T-helper 2 cell treated with Interferon-gamma antibody and Interleukin-4, amounts not matched to agents 100 ng/mL and 5 ng/mL, for 36 hours (primary cell): ENCODE results near the gene PARN. TPM values are rescaled to one million over a fixed set of nuclear protein-coding genes. Genes with fewer than 3 reads are reported as not detected.
"Not testable (repeated sequence)": the region's sequence is repeated elsewhere in the genome, so short reads cannot be mapped to it uniquely, and the experiment has no call there.

ENCODE experiments used
- intact Hi-C: fragments of 100-400 bp; cut with micrococcal nuclease; formaldehyde crosslinking; loops from one replicate; pipeline ENCODE4 v1.15.1; 2023
- total RNA-seq: library from RNA; stranded (reverse); gene quantifications from 2 replicates; pipeline ENCODE4 v1.2.3, GENCODE V29; 2022

Gene PARN
- total RNA-seq, 1 donor from 2014 or later = 47.2 TPM

DNA sequence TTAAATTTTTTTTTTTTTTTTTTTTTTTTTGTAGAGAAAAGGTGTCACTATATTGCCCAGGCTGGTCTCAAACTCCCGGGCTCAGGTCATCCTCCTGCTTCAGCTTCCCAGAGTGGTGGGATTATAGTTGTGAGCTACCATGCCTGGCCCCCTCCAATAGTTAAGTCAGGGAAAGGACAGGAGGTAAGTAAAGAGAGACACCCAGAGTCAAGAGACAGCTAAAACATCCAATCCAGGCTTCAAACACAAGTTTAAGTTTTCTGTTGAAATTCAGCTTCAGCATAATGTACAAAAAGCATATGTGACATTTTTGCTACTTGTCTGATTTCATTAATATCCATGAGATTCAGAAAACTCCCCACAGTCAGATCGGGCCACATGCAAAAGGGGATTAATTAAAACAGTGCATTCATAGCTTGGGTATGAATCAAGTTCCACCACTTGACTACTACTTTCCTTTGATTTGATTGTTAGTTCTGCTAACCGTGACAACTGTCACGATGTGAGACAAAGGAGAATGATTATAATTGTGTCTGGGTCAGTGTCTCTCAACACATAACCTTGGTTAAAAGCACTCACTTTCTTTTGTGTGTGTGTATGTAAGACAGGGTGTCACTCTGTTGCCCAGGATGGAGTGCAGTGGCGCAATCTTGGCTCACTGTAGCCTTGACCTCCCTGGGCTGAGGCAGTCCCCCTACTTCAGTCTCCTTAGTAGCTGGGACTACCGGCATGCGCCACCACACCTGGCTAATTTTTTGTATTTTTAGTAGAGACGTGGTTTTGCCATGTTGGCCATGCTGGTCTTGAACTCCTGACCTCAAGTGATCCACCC is 184.9 kb downstream of the PARN start:
- intact Hi-C loops = no loop called here

DNA sequence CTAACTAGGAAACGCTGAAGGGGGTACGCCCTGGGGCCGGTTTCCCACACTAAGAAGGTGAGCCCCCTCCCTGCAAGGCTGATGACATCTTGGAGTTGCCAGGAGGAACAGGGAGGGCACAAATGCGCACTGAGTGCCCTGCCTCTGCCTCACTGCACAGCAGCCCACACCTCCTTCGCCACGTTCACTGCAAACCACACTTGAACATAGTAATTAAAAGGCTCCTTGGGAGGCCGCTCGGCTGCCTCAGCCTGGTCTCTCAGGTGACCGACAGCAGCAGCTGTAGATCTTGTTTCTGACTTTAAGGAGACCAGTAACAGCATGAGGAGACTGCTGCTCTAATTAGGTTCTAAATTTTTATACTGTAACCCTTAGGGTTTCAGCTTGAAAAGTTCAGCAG is 188.5 kb downstream of the PARN start:
- intact Hi-C loops = not testable (repeated sequence)

GRCh38 chr16:14438256-14438655 is 191.8 kb downstream of the PARN start:
- intact Hi-C loops = no loop called here

DNA sequence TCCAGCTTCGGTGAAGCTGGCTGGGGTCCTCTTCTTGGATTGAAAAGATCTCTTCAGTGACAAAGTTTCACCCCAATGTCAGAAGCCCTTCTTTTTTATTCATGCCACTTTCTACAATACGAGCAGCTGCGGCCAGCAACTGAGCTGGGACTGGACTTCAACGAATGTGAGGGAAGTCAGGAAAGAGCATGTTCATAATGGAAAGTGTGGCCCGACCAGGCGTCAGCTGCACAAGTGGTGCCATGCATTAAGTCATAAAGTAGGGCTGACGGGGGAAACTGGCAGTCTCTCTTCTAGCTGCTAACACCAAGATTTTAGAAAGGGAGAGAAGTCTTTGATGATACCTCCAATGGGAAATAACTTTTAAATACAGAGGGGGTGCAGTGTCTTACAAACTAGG is 192.6 kb downstream of the PARN start:
- intact Hi-C loops = no loop called here

DNA sequence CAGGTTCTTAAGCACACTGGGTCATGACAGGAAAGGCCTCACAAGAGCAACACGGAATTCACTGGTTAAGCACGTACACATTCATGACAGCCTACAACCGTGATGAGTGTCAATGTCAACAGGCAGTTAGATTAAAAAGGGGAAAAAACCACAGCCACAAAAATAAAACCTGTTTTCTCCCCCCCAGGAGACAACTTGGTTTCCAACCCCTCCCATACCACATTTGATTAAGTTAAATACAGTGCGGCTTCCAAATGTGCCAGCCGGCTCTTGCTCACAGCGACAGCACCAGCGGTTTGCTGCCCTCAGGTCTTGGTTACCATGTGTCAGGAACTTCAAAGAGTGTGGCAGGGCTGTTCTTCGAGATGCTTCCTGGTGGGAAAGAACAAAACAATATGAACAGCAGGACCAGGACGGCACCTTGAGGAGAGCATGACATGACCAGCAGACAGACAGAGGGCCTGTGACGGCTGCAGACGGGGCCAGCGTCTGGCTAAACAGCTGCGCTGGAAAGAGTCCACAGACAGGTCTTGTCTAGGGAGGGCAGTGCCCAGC is 193.6 kb downstream of the PARN start:
- intact Hi-C loops = no loop called here

DNA sequence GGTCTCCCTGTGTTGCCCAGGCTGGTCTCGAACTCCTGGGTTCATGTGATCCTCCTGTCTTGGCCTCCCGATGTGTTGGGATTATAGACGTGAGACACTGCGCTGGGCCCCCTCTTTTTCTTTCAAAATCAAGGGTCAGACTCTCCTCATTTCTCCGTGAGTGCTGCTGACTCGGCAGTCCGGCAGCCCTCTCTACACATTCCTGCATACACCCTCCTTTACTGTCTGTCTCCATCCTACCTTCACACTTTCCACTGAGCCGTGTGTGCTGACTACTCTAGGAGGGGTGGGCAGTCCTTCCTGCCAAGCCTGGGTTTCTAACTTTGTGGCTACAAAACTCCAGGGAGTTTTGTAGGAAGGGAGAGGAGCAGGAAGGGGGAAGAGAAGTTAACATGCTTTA is 195.2 kb downstream of the PARN start:
- intact Hi-C loops = no loop called here

DNA sequence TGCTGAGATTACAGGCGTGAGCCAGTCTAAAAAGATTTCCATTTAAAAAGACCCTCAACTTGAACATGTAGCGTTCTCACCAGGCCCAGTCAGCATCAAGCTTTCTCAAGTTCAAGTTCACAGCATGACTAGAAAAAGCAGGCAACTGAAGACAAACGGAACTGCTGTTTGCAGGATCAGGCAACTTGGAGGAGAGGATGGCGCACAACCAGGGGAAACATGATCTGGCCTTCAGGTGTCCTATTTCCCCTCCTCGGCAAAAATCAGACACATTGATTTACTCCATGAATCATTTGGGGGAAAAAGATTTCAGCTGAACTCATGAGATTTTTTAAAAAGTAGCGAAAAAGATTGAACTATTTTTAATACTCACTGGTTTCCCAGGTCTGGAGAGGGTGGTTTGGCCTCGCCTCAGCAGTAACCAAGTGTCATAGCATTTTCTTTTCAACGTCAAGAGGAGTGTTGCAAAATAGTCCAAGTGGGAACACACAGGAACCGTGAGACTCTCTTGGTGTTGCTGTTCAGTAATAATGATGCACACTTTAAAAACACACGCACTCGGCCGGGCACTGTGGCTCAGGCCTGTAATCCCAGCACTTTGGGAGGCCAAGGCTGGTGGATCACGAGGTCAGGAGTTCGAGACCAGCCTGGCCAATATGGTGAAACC is 201.0 kb downstream of the PARN start:
- intact Hi-C loops = not testable (repeated sequence)

DNA sequence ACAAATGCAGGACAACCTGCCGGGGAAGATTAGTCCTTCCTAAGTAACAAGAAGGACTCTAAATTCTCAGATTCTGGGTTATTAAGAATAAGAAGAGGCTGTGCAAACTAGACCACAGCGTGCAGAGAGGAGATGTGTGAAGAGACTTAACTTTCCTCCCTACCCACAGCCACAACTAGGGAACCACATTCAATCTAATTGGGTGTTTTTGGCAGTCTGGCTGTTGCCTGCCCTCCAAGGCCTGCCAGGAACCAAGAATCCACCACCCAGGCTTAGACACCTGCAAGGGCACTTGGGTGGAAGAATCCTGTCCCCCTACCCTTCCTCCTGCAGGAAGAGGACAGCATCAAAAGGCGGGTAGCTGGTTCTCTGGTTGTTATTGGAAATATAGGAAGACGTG is 202.0 kb downstream of the PARN start:
- intact Hi-C loops = no loop called here

- intact Hi-C loops = no loop called here
Measured at GRCh38 chr16:14427371-14427948, 202.6 kb downstream of the PARN start.

GRCh38 chr16:14424595-14424994 is 205.5 kb downstream of the PARN start:
- intact Hi-C loops = no loop called here

DNA sequence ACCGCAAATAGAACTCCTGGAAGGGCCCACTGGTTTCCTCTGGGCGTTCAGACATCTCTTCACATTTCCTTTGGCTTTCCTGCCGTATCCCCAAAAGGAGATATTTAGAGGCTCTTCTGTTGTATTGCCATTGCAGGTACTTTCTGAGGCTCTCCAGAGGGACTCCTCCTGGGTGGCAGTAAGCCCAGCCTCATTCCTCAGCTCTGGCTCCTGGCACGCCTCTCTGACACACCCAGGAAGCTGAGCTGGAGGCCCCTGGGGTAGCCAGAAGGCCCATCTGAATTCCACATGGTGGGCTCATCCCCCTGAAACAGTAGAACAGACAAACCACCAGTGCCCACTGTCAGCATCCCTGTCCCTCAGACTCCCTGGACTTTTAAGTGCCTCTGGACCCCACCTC is 206.7 kb downstream of the PARN start:
- intact Hi-C loops = no loop called here

DNA sequence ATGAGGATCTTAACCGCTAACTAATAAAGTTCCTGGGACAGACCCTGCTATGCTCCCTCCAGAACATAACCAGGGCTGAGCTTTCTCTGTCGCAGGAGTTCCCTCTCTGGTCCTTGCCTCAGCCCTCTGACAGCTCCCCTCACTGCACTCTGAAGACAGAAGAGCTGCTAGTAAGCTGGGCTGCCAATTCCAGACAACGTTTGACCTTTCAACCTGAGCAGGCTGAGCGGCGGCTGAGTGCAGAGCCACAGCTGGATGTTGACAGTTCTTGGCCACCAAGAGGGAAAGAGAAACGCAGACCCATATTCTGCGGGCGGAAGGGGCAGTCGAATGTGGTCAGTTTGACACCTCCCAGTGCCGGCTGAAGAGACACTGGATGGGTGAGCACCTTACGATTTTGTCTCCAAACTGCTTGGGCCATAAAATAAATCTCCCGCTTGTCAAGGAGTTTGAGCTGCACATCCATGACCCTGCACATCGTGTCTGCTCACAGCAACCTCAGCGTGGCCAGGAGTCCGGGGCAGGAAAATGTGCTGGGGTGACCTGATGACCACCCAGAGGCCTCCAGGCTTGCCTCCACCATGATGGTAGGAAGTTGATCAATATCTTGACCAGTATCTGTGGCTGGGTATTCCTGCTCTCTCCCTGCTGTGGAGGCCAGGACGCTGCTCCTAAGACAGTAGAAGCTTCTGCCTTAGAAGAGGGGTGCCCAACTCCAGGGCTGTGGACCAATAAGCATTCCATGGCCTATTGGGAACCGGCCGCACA is 209.2 kb downstream of the PARN start:
- intact Hi-C loops = no loop called here

DNA sequence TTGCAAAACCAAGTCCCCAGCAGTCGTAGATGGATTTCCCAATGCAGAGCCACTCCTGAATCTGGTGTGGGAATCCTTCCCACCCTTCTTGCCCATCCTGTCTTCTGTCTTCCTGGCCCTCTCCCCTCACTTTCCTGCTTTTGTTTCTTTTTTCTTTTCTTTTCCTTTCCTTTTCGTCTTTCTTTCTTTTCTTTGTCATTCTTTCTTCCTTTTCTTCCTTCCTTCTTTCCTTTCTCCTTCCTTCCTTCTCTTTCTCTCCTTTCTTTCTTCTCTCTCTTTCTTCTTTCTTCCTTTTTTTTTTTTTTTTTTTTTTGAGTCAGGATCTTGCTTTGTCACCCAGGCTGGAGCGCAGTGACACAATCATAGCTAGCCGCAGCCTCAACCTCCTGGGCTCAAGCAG is 209.8 kb downstream of the PARN start:
- intact Hi-C loops = not testable (repeated sequence)

DNA sequence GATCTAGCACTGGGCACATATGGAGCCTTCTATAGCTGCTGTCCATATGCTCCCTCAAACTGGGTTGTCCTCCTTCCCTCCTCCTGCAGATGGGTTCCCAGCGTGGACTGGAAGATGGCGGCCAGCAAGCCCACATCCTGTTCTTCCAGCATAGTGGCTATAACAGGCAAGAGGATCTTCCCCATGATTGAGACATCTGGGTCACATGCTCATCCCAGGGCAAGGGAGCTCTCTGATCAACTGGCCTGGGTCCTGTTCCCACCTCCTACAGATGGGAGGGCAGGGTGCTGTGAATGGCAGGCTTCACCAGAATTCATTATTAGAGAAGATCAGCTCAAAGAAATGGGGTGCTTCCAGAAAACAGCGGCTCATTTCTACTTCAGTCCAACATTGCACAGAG is 210.2 kb downstream of the PARN start:
- intact Hi-C loops = no loop called here

DNA sequence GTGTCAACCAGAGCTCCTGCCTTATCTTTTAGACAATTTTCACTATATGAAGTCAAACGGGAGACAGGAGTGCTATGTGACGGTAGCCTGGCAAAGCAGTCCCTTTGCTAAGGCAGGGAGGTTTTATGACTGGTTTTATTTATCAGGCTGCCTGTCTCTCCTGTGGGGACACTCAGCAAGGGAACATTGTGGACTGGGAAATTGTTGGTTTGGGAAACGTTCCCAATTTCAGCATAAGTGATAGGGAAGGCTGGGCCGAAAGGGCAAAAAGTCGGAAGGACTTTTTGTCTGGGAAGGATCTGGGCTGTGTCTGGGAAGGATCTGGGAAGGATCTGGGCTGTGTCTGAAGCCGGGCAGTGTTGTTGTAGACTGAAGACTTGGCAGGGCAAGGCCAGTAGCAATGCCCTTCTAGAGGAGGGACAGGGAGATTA is 211.2 kb downstream of the PARN start:
- intact Hi-C loops = no loop called here

GRCh38 chr16:14416184-14416583 is 213.9 kb downstream of the PARN start:
- intact Hi-C loops = no loop called here

GRCh38 chr16:14415291-14415690 is 214.8 kb downstream of the PARN start:
- intact Hi-C loops = no loop called here

GRCh38 chr16:14409563-14409962 is 220.5 kb downstream of the PARN start:
- intact Hi-C loops = no loop called here

DNA sequence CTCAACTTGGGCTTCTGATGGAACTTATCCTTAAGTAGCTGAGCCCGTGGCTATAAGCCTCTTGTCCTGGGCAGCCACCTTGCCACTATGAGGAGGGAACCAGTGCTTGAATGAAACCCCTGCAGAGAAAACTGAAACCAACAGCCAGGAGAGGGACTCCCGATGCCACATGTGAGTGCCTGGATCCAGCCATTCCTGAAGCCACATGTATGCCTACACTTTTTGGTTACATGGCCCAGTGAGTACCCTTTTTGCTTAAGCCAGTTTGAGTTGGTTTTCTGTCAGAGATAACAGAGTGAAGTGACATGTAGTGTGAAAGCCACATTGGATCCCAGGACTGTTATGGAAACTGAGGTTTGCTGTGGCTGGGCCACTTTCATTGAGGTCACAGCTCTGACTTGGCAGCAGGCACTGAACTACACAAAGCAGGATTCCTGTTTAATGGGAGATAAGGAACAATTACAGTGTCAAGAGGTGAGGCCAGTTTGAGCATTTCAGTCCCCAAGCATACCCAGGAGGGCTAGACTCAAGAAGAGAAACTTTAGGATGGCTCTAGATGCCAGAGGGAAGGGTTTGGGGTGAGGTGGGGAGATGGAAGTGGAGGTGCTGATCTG is 222.2 kb downstream of the PARN start:
- intact Hi-C loops = no loop called here

DNA sequence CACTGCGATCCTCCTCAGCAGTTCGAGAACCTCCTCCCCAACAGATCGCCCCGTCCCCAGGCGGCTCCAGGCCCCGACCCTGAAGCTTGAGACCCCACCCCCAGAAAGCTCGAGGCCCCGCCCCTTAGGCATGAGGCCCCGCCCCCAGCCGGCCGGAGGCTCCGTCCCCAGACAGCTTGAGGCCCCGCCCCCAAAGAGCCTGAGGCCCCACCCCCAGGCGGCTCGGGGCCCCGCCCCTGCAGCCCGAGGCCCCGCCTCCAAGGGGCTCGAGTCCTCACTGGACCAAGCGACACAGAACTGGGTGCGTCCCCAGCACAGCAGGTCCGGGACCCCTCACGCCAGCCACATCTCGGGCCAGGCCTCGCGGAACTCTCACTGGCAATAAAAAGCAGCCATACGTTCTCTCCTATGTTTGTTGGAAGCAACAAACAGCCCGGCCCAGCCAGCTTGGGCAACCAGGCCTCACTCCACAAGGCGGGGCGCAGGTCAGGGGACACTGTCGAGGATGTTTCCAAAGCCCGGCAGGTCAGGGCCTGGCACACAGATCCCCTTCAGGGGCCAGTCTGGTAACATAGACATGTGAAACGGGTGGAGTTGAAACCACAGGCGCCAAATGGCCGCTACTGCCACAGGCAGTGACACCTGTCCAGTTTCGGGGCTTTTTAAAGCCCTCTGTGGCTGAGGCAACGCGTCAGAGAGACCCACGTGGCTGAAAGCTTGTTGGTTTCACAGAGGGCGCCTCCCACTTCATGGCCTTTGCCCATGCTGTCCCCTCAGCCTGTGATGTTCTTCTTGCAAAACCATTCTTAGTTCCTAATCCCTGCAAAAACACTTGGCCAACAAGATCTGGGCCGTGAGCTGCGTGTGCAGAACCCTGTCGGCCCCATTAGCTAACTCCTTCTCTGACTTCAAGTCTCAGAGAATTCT is 224.2 kb downstream of the PARN start:
- intact Hi-C loops = no loop called here
